Effector memory CD8-positive, alpha-beta T cell (primary cell): ENCODE measurements around the gene TEKT1.
"Not testable (repeated sequence)": the region's sequence is repeated elsewhere in the genome, so short reads cannot be mapped to it uniquely, and the experiment has no call there.

ENCODE experiments used
- ATAC-seq: fragments of 150-1000 bp; cut with Tn5 transposase; replicated peaks from 2 replicates; pipeline ENCODE4 v1.10.0; 2021; ENCODE audit warnings: mild to moderate bottlenecking, moderate library complexity
- DNase-seq, 3 experiments: peaks; one replicate each; pipeline ENCODE4 v3.0.0; 2021
- H3K27ac Mint-ChIP-seq, 2 donors: one replicate each; pipeline ENCODE4 v1.8.0; 2022; ENCODE audit warnings: mild to moderate bottlenecking in 2 of 2, mixed read lengths in 2 of 2, moderate library complexity in 2 of 2
- H3K27me3 Mint-ChIP-seq, 2 donors: one replicate each; pipeline ENCODE4 v1.8.0; 2022; ENCODE audit warnings: mixed read lengths in 2 of 2
- H3K36me3 Mint-ChIP-seq: one replicate; pipeline ENCODE4 v1.8.0; 2022; ENCODE audit warnings: mild to moderate bottlenecking, moderate library complexity, mixed read lengths; ENCODE audit not compliant: insufficient read depth
- H3K4me1 Mint-ChIP-seq, 2 donors: one replicate each; pipeline ENCODE4 v1.8.0; 2022; ENCODE audit warnings: low read depth in 2 of 2, mixed read lengths in 2 of 2
- H3K4me3 Mint-ChIP-seq, 2 donors: one replicate each; pipeline ENCODE4 v1.8.0; 2022; ENCODE audit warnings: mild to moderate bottlenecking in 2 of 2, mixed read lengths in 2 of 2, moderate library complexity in 2 of 2
- H3K9me3 Mint-ChIP-seq, 2 donors: one replicate each; pipeline ENCODE4 v1.8.0; 2022; ENCODE audit warnings: mixed read lengths in 2 of 2
- total RNA-seq, 9 experiments: gene quantifications; one replicate each; lab custom pipeline; 2026; lab: John Stamatoyannopoulos, UW

Gene TEKT1
- total RNA-seq, result 0 to 0.18 (median 0) reads per million in 9 experiments

DNA sequence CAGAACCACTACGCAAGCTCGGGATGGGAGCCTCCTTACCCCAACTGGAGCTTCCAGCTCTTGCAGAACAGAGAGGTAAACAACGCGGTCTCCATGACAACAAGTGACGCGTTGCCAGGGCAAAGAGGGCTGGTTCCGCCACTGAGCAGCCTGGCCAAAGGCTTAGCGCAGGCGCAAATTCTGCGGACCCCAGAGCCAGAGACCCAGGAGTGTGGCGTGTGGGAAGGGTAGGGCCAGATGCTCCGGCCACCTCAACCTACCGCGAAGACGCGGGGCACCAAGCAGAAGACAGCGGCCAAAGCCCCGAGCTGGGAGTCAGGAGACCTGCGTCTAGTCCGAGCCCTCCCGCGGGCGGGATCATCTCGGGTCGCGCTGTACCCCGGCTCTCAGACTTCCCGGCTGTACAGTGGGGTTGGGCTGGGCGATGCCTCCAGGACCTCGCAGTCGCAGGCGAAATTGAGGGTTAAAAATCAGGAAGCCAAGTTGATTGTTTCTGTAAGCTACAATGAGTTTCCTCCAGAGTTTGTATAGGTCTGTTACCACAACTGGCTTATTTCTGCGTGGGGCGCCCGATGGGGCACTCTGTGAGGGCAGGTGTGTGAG is at the start of gene TEKT1:
TSS of gene TEKT1 (minus strand) at position 69 of the 603 bp plus-strand sequence. CDS start 1,353 bp downstream, outside the sequence.
- peak within 1 kb of the TSS; percentile 59 to 65 for H3K4me3 Mint-ChIP-seq
- no peaks in the 10 kb centered on the region for H3K9me3 Mint-ChIP-seq
- H3K4me1 Mint-ChIP-seq, result peaks cover 5 to 14% of the 10 kb centered on the region in 2 donors
- peaks cover 64 to 73% of the 10 kb centered on the region in 2 donors for H3K27me3 Mint-ChIP-seq
- ATAC-seq (peak; percentile 91), DNase-seq (peak; percentile 67 to 70 (median 67))
- H3K36me3 Mint-ChIP-seq, result no peaks in the 10 kb centered on the region
- peak within 1 kb of the TSS; percentile 80 to 81 for H3K27ac Mint-ChIP-seq

- ATAC-seq, H3K9me3 Mint-ChIP-seq, H3K27ac Mint-ChIP-seq, H3K36me3 Mint-ChIP-seq, DNase-seq, H3K4me3 Mint-ChIP-seq, H3K4me1 Mint-ChIP-seq: not testable (repeated sequence)
- peaks cover 33 to 57% of the 10 kb centered on the region in 2 donors for H3K27me3 Mint-ChIP-seq
Measured at GRCh38 chr17:6879221-6879975, 47.9 kb upstream of the TEKT1 start.

DNA sequence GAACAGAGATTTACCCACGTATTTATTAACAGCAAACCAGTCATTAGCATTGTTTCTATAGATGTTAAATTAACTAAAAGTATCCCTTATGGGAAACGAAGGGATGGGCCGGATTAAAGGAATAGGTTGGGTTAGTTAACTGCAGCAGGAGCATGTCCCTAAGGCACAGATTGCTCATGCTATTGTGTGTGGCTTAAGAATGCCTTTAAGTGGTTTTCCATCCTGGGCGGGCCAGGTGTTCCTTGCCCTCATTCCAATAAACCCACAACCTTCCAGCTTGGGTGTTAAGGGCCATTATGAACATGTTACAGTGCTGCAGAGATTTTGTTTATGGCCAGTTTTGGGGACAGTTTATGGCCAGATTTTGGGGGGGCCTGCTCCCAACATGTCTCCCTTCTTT is 43.7 kb upstream of the TEKT1 start:
- H3K27ac Mint-ChIP-seq, H3K9me3 Mint-ChIP-seq, DNase-seq, H3K36me3 Mint-ChIP-seq, H3K4me1 Mint-ChIP-seq, H3K4me3 Mint-ChIP-seq, ATAC-seq: not testable (repeated sequence)
- peaks cover 31 to 53% of the 10 kb centered on the region in 2 donors for H3K27me3 Mint-ChIP-seq

- H3K9me3 Mint-ChIP-seq, result no peaks in the 10 kb centered on the region
- peaks cover 25 to 45% of the 10 kb centered on the region in 2 donors for H3K27me3 Mint-ChIP-seq
- H3K27ac Mint-ChIP-seq, result no peak overlapping the region
- ATAC-seq, result no peak
- H3K4me3 Mint-ChIP-seq, result no peak overlapping the region
- DNase-seq, result no peak
- H3K36me3 Mint-ChIP-seq, result no peaks in the 10 kb centered on the region
- no peaks in the 10 kb centered on the region for H3K4me1 Mint-ChIP-seq
Measured at GRCh38 chr17:6872936-6873335, 41.4 kb upstream of the TEKT1 start.

DNA sequence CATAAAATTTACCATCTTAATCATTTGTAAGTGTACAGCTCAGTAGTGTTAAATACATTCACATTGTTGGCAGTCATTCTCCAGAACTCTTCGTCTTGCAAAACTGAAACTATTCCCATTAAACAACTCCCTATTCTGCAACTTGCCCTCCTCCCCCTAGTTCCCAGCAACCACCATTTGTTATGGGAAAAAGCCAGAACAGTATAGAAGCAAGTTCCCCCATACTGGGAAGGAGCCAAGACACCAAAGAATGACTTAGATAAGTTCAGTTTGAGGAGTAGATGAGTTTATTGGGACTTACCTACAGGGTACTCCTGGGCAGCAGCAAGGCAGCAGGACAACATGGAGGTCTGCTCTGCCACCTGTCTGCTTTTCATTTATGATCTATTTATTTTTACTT is 39.3 kb upstream of the TEKT1 start:
- no peak for ATAC-seq
- no peaks in the 10 kb centered on the region for H3K9me3 Mint-ChIP-seq
- H3K4me3 Mint-ChIP-seq, result no peak overlapping the region
- H3K27me3 Mint-ChIP-seq, result peaks cover 28 to 32% of the 10 kb centered on the region in 2 donors
- H3K27ac Mint-ChIP-seq, result no peak overlapping the region
- no peaks in the 10 kb centered on the region for H3K4me1 Mint-ChIP-seq
- H3K36me3 Mint-ChIP-seq, result no peaks in the 10 kb centered on the region
- DNase-seq, result no peak

DNA sequence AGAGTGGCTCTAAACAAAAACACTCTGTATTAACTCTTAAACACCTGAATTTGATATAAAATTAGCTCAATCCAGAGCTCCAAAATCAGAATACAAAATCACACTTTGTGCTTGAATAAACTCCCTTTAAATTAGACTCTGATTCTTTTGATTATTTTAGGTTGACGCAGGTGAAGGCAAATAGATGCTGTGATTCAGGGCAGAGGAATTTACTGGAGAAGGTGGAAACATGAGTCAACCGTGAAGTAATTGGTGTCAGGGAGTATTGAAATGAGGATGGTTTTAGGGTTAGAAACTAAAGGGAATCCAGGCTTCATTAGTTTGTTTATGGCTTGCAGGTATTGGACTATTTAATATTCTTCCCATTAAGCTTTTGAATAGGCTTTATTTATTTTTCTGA is 37.1 kb upstream of the TEKT1 start:
- H3K4me3 Mint-ChIP-seq, result no peak overlapping the region
- no peak overlapping the region for H3K27ac Mint-ChIP-seq
- no peak for ATAC-seq

DNA sequence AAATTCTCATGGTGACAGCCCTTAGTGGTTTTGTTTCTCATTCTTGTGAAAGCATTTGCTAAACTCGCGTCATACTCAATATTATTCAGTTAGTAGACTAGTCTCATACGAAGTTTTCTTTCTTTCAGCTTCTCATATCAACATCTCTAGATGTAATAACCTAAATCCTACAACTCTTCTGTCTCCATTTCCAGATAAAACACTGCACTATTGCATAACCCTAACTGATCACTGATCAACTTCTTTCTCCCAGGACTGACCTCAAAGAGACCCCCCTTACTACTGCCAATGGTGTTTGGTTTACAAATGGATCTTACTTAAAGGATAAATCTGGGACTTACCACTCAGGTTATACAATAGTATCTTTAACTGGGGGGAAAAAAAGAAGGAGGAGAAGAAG is 36.3 kb upstream of the TEKT1 start:
- Mint-ChIP-seq H3K9me3 (no peaks in the 10 kb centered on the region), H3K27me3 (peaks cover 36 to 47% of the 10 kb centered on the region in 2 donors), H3K36me3 (no peaks in the 10 kb centered on the region), H3K27ac (no peak overlapping the region), H3K4me3 (no peak overlapping the region), H3K4me1 (no peaks in the 10 kb centered on the region)
- ATAC-seq (no peak), DNase-seq (no peak)

More for the DNA sequence above, 37.1 kb upstream of the TEKT1 start:
- Mint-ChIP-seq H3K4me1 (no peaks in the 10 kb centered on the region), H3K27me3 (peaks cover 36 to 45% of the 10 kb centered on the region in 2 donors), H3K9me3 (no peaks in the 10 kb centered on the region), H3K36me3 (no peaks in the 10 kb centered on the region)
- no peak for DNase-seq

GRCh38 chr17:6862825-6863224 is 31.3 kb upstream of the TEKT1 start:
- Mint-ChIP-seq H3K27me3 (peaks cover 28 to 61% of the 10 kb centered on the region in 2 donors), H3K4me3 (no peak overlapping the region), H3K4me1 (peaks cover 3 to 10% of the 10 kb centered on the region in 2 donors), H3K36me3 (no peaks in the 10 kb centered on the region), H3K27ac (no peak overlapping the region), H3K9me3 (no peaks in the 10 kb centered on the region)
- ATAC-seq (peak; percentile 36), DNase-seq (no peak)

GRCh38 chr17:6862122-6862521 is 30.6 kb upstream of the TEKT1 start:
- peaks cover 3 to 14% of the 10 kb centered on the region in 2 donors for H3K4me1 Mint-ChIP-seq
- H3K9me3 Mint-ChIP-seq, result no peaks in the 10 kb centered on the region
- H3K27ac Mint-ChIP-seq, result no peak overlapping the region
- no peak overlapping the region for H3K4me3 Mint-ChIP-seq
- H3K36me3 Mint-ChIP-seq, result no peaks in the 10 kb centered on the region
- ATAC-seq (no peak), DNase-seq (no peak)
- H3K27me3 Mint-ChIP-seq, result peaks cover 28 to 61% of the 10 kb centered on the region in 2 donors

- H3K4me1 Mint-ChIP-seq, result peaks cover 5 to 14% of the 10 kb centered on the region in 2 donors
- H3K27ac Mint-ChIP-seq, result peak overlapping the region in 1 of 2 donors; percentile 47
- no peak overlapping the region for H3K4me3 Mint-ChIP-seq
- H3K36me3 Mint-ChIP-seq, result no peaks in the 10 kb centered on the region
- peaks cover 16 to 43% of the 10 kb centered on the region in 2 donors for H3K27me3 Mint-ChIP-seq
- H3K9me3 Mint-ChIP-seq, result no peaks in the 10 kb centered on the region
- DNase-seq (no peak), ATAC-seq (no peak)
Measured at GRCh38 chr17:6857904-6858303, 26.4 kb upstream of the TEKT1 start.

- no peaks in the 10 kb centered on the region for H3K9me3 Mint-ChIP-seq
- no peak overlapping the region for H3K4me3 Mint-ChIP-seq
- H3K4me1 Mint-ChIP-seq, result peaks cover 2 to 9% of the 10 kb centered on the region in 2 donors
- ATAC-seq (no peak), DNase-seq (no peak)
- peaks cover 10 to 38% of the 10 kb centered on the region in 2 donors for H3K27me3 Mint-ChIP-seq
- peak overlapping the region in 1 of 2 donors; percentile 47 for H3K27ac Mint-ChIP-seq
- H3K36me3 Mint-ChIP-seq, result no peaks in the 10 kb centered on the region
Measured at GRCh38 chr17:6857336-6857735, 25.8 kb upstream of the TEKT1 start.

DNA sequence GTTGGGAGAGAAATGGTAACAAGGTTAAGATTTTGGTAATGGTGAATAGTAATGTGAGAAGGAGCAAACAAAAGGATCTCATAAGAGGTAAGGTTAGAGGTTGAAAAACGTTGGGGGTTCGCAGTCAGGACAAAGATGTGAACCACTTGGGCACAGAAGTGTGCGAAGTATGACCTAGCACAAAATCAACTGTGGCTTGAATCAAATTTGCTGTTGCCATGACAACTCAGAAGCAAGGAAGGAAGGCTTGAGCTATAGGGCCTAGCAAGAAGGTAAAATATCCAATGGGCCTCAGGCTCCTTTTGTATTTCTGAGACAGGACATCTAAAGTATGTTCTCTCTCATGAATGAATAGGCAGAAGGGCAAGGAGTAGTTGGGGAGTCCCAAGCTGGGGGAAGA is 24.5 kb upstream of the TEKT1 start:
- H3K27me3 Mint-ChIP-seq, result peaks cover 5 to 28% of the 10 kb centered on the region in 2 donors
- no peak for ATAC-seq
- H3K36me3 Mint-ChIP-seq, result no peaks in the 10 kb centered on the region
- DNase-seq, result no peak
- H3K9me3 Mint-ChIP-seq, result no peaks in the 10 kb centered on the region
- H3K4me3 Mint-ChIP-seq, result no peak overlapping the region
- H3K27ac Mint-ChIP-seq, result peak overlapping the region in 1 of 2 donors; percentile 0
- H3K4me1 Mint-ChIP-seq, result peaks cover 2 to 6% of the 10 kb centered on the region in 2 donors

- Mint-ChIP-seq H3K4me3 (peak overlapping the region; percentile 68 to 70), H3K36me3 (no peaks in the 10 kb centered on the region)
Measured at GRCh38 chr17:6853764-6854442, 22.4 kb upstream of the TEKT1 start.

More at GRCh38 chr17:6853764-6854442, 22.4 kb upstream of the TEKT1 start:
- Mint-ChIP-seq H3K27ac (peak overlapping the region in 1 of 2 donors; percentile 30), H3K27me3 (peaks cover 22 to 29% of the 10 kb centered on the region in 2 donors), H3K4me1 (peaks cover 2 to 6% of the 10 kb centered on the region in 2 donors), H3K9me3 (no peaks in the 10 kb centered on the region)
- ATAC-seq, result peak; percentile 21
- no peak for DNase-seq
